GM19397 (cell line): ENCODE results near the gene MFNG.
A peak's percentile ranks its signal among the peaks of the same experiment; 100 is the strongest.
"Not testable (repeated sequence)": the region's sequence is repeated elsewhere in the genome, so short reads cannot be mapped to it uniquely, and the experiment has no call there.

Experiments
- ATAC-seq: cut with Tn5 transposase; IDR thresholded peaks from one replicate; pipeline ENCODE4 v1.9.1; 2021; ENCODE audit warnings: mild to moderate bottlenecking, moderate library complexity; ENCODE audit not compliant: unreplicated experiment

Gene MFNG

GRCh38 chr22:37486224-37486845, at the start of gene MFNG:
Gene MFNG (minus strand): TSS chr22:37486384. CDS start chr22:37486177, 207 bp downstream.
- peak; percentile 57 for ATAC-seq

DNA sequence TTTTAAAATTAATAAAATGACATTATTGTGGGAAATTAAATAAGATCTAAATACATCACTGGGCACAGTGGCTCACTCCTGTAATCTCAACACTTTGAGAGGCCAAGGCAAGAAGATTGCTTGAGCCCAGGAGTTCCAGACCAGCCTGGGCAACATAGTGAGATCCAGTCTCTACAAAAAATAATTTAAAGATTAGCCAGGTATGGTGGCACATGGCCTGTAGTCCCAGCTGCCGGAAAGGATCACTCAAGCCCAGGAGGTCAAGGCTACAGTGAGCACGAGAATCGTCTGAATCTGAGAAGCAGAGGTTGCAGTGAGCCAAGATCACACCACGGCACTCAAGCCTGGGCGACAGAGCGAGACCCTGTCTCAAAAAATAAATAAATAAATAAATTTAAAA, 49.0 kb upstream of the MFNG start:
- no peak for ATAC-seq

GRCh38 chr22:37534445-37534844, 48.3 kb upstream of the MFNG start:
- ATAC-seq = no peak

DNA sequence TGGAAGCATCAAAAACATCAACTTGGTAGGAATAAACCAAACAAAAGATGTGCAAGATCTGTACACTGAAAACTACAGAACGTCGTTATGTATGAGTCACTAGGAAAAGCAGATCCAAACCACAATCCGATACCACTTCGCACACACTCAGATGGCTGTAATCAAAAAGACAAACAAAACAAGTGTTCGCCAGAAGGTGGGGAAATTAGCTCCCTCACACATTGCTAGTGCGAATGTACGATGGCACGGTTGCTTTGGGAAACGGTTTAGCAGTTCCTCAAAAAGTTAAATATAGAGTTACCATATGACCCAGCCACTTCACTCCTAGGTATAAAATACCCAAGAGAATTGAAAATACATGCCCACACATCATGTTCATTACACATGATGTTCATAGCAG, 47.8 kb upstream of the MFNG start:
- no peak for ATAC-seq

DNA sequence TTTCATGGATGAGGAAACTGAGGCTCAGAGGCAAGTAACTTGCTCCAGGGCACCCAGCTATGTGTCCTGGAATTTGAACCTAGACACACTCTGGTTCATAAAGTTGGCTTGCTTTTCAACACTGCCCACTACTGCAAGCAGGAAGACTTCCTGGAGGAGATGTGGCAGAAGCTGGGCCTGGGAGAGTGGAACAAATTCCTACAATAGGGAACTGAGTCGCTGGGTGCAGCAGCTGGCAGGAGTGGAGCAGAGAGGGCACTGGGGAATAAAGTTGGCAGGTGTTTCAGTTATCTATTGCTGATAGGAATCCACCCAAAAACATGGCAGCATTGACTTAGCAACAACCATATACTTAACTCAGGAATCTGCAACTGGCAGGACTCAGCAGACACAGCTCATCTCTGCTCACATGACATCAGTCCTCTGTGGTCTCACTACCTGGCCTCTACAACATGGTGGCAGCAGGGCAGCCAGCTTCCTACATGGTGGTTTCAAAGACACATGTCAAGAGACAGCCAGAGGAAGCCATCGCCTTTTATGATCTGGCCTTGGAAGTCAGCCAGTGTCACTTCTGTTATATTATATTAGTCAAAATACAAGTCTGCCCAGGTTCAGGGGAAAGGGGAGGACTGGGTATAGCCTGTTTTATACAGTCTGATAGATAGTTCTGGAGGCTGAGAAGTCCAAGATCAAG, 43.6 kb upstream of the MFNG start:
- no peak for ATAC-seq

DNA sequence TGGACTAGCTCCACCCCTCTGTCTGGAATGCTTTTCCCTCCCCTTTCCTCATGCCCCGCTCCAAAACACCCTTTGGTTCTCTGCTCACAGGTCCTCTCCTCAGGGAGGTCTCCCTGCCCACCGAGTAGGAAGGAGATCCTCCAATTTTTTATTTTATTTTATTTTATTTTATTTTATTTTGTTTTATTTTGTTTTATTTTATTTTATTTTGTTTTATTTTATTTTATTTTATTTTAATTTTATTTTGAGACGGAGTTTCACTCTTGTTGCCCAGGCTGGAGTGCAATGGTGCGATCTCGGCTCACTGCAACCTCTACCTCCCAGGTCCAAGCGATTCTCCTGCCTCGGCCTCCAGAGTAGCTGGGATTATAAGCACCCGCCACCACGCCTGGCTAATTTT, 41.8 kb upstream of the MFNG start:
- not testable (repeated sequence) for ATAC-seq

- not testable (repeated sequence) for ATAC-seq
Observed at GRCh38 chr22:37527081-37527752, 41.0 kb upstream of the MFNG start.

DNA sequence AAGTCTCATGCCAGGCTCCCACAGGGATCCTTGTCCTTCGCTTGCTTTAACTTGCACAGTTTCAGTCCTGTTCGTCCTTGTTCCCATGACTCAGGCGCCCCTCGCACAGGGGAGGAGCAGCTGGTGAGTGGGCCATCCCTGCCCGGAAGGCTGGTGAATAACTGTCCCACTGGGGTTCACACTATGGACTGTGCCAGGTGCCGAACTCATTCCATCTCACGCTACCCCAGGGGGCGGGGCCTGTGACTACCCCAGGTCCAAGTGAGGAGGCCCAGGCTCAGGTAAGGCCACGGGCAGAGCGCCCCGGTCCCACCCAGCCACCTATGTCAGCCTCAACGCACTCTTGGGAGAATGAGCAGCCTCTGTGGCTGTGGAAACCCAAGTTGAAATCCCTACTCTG, 40.2 kb upstream of the MFNG start:
- no peak for ATAC-seq

DNA sequence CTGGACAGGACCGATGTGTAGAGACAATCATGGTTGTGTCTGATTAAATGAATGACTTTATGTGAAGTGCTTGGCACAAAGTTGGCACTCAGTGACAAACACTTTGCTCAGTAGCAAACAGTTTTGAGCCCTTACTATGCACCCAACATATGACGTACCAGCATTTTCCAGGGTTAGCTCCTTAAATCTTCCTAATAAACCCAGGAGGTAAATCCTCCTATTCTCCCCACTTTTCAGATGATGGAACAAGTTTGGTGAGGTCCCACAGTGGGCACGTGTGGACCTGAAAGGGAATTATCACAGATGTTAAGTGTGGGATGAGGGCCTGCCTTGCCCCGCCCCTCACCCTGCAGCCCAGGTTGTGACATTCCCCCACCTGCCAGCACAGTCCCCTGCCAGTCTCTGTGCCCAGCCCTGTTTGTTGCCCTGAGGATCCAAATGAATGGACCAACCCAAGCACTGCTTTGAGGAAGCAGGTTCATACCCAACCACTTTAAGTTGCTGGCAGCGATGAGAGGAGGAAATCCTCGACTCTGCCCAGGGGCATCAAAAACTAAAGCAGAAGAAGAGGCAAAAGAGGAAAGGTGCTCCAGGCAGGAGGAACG, 39.7 kb upstream of the MFNG start:
- ATAC-seq = no peak

DNA sequence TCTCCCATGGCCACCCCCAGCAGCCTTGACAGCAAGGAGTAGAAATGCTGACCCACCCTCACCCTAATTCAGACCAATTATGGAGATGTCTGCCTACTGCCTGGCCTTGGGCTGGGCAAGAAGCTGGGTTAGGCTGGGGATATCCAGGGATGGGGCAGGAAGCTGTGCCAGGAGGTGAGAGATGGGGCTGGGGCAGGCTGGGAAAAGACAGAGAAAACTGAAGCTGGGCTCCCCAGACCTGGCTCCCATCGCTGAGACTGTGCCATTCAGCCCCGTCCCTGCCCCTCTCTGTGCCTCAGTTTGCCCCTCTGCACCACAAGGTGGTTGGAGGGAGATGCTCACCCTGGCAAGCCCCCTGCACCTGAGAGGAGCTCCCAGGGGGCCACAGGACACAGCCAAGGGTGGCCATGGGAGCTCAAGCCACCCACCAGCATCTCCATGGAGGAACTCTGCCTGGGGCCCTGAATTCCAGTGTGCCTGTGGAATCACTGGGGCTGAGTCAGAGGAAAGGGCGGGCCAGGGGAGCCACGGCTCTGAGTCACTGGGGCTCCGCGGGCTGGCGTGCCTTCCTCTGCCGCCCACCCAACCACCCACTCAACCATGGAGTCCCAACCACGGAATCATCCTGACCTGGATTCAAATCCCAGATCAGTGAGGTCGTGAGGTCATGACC, 39.0 kb upstream of the MFNG start:
- no peak for ATAC-seq

DNA sequence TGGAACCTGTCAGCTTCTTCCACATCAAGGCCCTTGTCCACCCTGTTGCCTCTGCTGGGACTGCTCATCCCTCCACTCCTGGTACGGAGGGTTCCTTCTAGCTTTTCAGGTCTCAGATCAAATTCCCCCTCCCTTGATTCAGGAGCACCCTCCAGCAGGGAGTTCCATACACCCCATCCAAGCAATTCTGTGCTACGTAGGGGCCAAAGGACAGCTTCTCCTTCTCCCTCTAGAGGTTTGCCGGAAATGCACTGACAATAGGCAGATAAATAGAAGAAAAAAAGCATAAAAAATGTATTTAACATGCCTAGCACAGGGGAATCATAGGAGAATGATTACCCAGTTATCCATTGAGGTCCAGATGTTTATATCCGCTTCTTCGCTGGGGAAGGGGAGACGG, 36.3 kb upstream of the MFNG start:
- ATAC-seq = no peak

GRCh38 chr22:37521236-37521739, 35.1 kb upstream of the MFNG start:
- ATAC-seq = no peak

GRCh38 chr22:37520776-37521191, 34.6 kb upstream of the MFNG start:
- ATAC-seq = no peak

DNA sequence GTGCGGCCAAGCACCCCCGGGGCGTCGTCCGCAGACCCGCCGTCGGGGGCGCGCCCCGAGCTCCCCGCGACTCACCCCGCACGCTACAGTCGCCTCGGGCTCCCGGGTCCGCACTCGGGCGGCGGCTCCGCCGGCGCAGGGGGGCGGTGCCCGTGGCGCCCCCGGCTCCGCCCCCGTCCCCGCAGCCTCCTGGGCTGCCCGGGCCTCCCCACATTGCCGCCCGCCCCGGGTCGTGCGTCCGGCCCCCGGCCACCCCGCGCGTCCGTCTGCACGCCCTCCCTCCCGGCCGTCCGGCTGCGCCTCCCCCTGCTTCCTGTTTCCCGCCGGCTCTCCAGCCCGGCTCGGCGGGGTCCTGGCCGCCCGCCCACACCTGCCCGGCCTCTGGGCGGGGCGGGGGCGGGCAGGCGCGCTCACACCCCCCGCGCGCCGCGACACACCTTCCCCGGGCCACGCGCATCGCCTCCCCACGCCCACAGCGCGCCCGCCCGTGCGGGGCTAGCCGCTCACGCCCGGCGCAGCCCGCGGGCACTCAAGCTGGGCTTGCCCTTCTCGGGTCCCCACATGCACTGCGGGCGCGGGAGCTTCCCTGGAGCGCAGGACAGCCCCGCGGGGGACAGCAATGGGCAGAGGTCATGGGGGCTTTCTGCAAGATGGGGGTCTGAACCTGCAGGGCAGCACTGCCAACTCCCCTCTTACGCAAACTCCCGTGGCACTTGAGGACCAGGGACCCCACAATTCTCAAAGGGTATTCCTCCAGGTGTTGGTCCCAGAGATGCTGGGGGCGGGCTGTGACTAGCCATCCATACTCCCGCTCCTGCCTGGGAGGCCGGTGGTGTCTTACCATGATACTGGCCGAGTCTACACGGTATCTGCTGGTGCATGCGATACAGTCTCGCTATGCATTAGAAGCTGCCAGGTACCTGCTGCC, 33.3 kb upstream of the MFNG start, which contains the start of gene CARD10:
Gene CARD10 (minus strand): TSS at position 148 of the 928 bp plus-strand sequence. CDS start 215 bp downstream, outside the sequence.
- no peak for ATAC-seq

DNA sequence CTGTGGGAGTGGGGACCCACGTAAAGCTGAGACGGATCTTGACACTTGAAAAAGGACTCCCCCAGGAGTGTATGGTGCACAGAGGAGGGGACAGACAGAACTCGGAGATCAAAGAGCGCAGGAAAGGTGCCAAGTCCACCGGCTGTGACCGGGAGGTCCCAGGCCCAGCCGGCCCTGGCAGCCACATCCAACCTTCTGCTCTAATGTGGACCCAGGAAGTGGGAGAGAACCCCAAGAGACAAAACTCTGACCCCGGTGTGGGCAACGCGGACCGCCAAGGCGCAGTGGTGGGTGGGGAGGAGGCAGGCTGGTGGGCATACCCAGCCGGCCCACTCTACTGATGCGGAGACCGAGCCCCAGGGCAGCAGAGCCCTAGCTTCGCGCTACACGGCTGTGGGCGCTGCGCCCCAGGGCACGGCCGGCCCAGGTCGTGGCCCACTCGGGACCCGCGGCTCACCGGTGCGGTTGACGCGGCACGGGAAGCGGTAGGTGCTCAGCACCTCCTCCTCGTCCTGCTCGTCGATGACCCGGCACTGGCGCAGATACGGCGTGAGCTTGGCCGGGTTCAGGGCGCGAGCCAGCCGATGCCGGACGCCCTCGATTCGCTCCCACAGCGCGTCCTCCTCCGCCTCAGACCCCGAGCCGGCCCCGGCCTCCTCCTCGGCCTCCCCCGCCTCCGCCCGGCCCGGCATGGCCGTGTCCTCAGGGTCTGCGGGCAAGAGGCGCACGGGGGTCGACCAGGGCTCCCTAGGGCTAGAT, 32.5 kb upstream of the MFNG start:
- ATAC-seq = no peak

DNA sequence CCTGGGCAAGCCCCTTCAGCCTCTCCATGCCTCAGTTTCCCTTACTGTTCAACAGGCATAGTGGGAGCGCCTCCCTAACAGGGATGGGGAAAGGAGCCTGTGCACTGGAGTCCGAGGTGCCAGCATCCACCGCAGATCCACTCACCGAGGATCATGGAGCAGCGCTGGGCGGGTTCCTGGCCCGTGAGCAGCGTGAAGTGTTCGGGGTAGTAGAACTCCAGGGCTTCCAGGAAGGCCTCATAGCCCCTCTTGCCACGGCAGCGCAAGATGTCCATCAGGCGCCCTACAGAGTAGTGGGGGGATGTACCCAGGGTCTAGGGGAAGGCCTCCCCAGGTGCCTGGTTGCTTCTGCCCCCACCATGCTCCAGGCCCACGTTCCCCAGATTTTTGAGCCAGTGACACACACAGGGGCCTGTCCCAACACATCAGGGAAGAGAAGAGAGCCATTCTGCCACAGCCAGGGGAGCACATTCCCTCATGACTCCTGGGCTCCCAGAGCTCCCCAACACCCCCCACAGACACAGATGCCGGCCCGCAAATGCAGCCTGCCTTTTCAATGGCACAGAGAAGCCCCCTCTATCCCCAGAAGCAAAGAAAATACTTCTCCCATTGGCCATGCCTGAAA, 31.8 kb upstream of the MFNG start:
- ATAC-seq = no peak

GRCh38 chr22:37516456-37516855, 30.3 kb upstream of the MFNG start:
- ATAC-seq = no peak

- no peak for ATAC-seq
Observed at GRCh38 chr22:37515901-37516300, 29.7 kb upstream of the MFNG start.
